ENCODE measurements around the gene LRFN2.

GRCh38 chr6:40509086-40509485 is 78.1 kb downstream of the LRFN2 start:
- no peak for TF ChIP-seq CTCF (conservative IDR thresholded peaks at IDR 0.05; ENCODE audit: low read depth in 2 of 2)
- no peak for TF ChIP-seq REST (IDR thresholded peaks at IDR 0.05; ENCODE audit: unreplicated experiment)
- no peak for TF ChIP-seq JUNB (IDR thresholded peaks at IDR 0.05; ENCODE audit: unreplicated experiment)
- no peak for TF ChIP-seq EZH2phosphoT487 (IDR thresholded peaks at IDR 0.05; ENCODE audit: unreplicated experiment)
- no peak for TF ChIP-seq POLR2AphosphoS5 (IDR thresholded peaks at IDR 0.05; ENCODE audit: low read depth)
- TF ChIP-seq ZNF114 (CRISPR knock-in tag; IDR thresholded peaks at IDR 0.05): no peak
- TF ChIP-seq NANOG (IDR thresholded peaks at IDR 0.05; ENCODE audit: borderline replicate concordance): no peak
- TF ChIP-seq EZH2 (IDR thresholded peaks at IDR 0.05; ENCODE audit: low read depth, unreplicated experiment): no peak
- no peak for TF ChIP-seq CREB1 (CRISPR knock-in tag; IDR thresholded peaks at IDR 0.05; ENCODE audit: low read depth)
- no peak for TF ChIP-seq ETS1 (IDR thresholded peaks at IDR 0.05)
- no peak for TF ChIP-seq ZNF462 (CRISPR knock-in tag; IDR thresholded peaks at IDR 0.05)

Data from GM23338 (cell line).